HepG2 (cell line): ENCODE measurements around the gene MTSS2. TPM values are rescaled to one million over a fixed set of nuclear protein-coding genes. Genes with fewer than 3 reads are reported as not detected.

Experiments used
- ARNT2 ChIP-seq: sonication (generic); formaldehyde crosslinking; IDR thresholded peaks from 2 replicates; pipeline ENCODE4 v1.8.0; 2022; ENCODE audit warnings: mild to moderate bottlenecking, low read depth, missing genetic modification reagents, moderate library complexity
- ATAD3A ChIP-seq: sonication (generic); formaldehyde crosslinking; IDR thresholded peaks from 2 replicates; pipeline ENCODE4 v1.4.0; 2020; ENCODE audit warnings: missing genetic modification reagents
- CENPT ChIP-seq: sonication (generic); formaldehyde crosslinking; IDR thresholded peaks from 2 replicates; pipeline ENCODE4 v1.8.0; 2022; ENCODE audit warnings: low read depth, mild to moderate bottlenecking, moderate library complexity, missing genetic modification reagents
- ELF1 ChIP-seq: sonication (generic); formaldehyde crosslinking; IDR thresholded peaks from 2 replicates; pipeline ENCODE4 v1.4.0; 2020; ENCODE audit warnings: missing genetic modification reagents
- HHEX ChIP-seq: IDR thresholded peaks from 2 replicates; pipeline ENCODE4 v1.6.1; 2016; ENCODE audit warnings: control low read depth
- HNF4A ChIP-seq: sonication (generic); formaldehyde crosslinking; IDR thresholded peaks from 2 replicates; pipeline ENCODE4 v1.4.0; 2020; ENCODE audit warnings: missing genetic modification reagents
- HOXD1 ChIP-seq: sonication (generic); formaldehyde crosslinking; IDR thresholded peaks from 2 replicates; pipeline ENCODE4 v1.5.0; 2020; ENCODE audit warnings: missing genetic modification reagents
- MBD4 ChIP-seq: IDR thresholded peaks from 2 replicates; pipeline ENCODE4 v1.6.1; 2012; ENCODE audit warnings: low read length, inconsistent platforms, borderline replicate concordance
- NFYC ChIP-seq: IDR thresholded peaks from 2 replicates; pipeline ENCODE4 v1.6.1; 2016; ENCODE audit warnings: missing genetic modification reagents, missing compliant biosample characterization
- NR1H2 ChIP-seq: sonication (generic); formaldehyde crosslinking; IDR thresholded peaks from 2 replicates; pipeline ENCODE4 v1.8.1; 2022; ENCODE audit warnings: low read depth, missing genetic modification reagents, borderline replicate concordance
- PLRG1 ChIP-seq: fragments of 450-650 bp; conservative IDR thresholded peaks from 2 replicates; pipeline ENCODE4 v1.6.1; 2016
- SAFB2 ChIP-seq: sonication (generic); formaldehyde crosslinking; IDR thresholded peaks from 2 replicates; pipeline ENCODE4 v1.5.1; 2020; ENCODE audit warnings: missing genetic modification reagents, low read depth, mild to moderate bottlenecking, borderline replicate concordance
- SMAD3 ChIP-seq: sonication (generic); formaldehyde crosslinking; IDR thresholded peaks from 2 replicates; pipeline ENCODE4 v1.4.0; 2020; ENCODE audit warnings: missing genetic modification reagents
- STAT5B ChIP-seq: sonication (generic); formaldehyde crosslinking; IDR thresholded peaks from 2 replicates; pipeline ENCODE4 v1.4.0; 2020; ENCODE audit warnings: missing genetic modification reagents
- WIZ ChIP-seq: sonication (generic); formaldehyde crosslinking; IDR thresholded peaks from 2 replicates; pipeline ENCODE4 v1.5.1; 2020; ENCODE audit warnings: mild to moderate bottlenecking, missing genetic modification reagents
- ZBTB20 ChIP-seq: sonication (generic); formaldehyde crosslinking; IDR thresholded peaks from 2 replicates; pipeline ENCODE4 v1.8.1; 2023; ENCODE audit warnings: missing genetic modification reagents, low read depth, mild to moderate bottlenecking, borderline replicate concordance
- ZFP90 ChIP-seq: sonication (generic); formaldehyde crosslinking; IDR thresholded peaks from 2 replicates; pipeline ENCODE4 v1.8.0; 2022; ENCODE audit warnings: missing genetic modification reagents, mild to moderate bottlenecking, inconsistent platforms, borderline replicate concordance
- ZNF251 ChIP-seq: sonication (generic); formaldehyde crosslinking; IDR thresholded peaks from 2 replicates; pipeline ENCODE4 v1.9.0; 2021; ENCODE audit warnings: mild to moderate bottlenecking, missing genetic modification reagents
- ZNF451 ChIP-seq: sonication (generic); formaldehyde crosslinking; IDR thresholded peaks from 2 replicates; pipeline ENCODE4 v1.5.0; 2020; ENCODE audit warnings: mild to moderate bottlenecking, missing genetic modification reagents
- ZNF607 ChIP-seq: sonication (generic); formaldehyde crosslinking; IDR thresholded peaks from 2 replicates; pipeline ENCODE4 v1.5.1; 2020; ENCODE audit warnings: missing genetic modification reagents, mild to moderate bottlenecking, borderline replicate concordance
- ZNF768 ChIP-seq: sonication (generic); formaldehyde crosslinking; IDR thresholded peaks from 2 replicates; pipeline ENCODE4 v1.4.0; 2020; ENCODE audit warnings: missing genetic modification reagents
- ZNF772 ChIP-seq: sonication (generic); formaldehyde crosslinking; IDR thresholded peaks from 2 replicates; pipeline ENCODE4 v1.5.0; 2020; ENCODE audit warnings: mild to moderate bottlenecking, missing genetic modification reagents
- polyA plus RNA-seq, 8 experiments: library from polyadenylated mRNA; depleted of rRNA in 3 of 8; stranded (reverse) in 7 of 8; unstranded in 1 of 8; fragments of >200 nt; fragmentation: Illumina TruSeq in 4 of 8; extraction: Trizol in 4 of 8; gene quantifications; 2 replicates each; pipeline versions ENCODE4 v1.2.1 to v1.2.3, GENCODE V29; 2011 to 2016; ENCODE audit warnings: low read depth in 4 of 8, missing spikeins in 1 of 8, mixed read lengths in 1 of 8; ENCODE audit not compliant: insufficient read depth in 1 of 8
- total RNA-seq, 5 experiments: library from RNA; depleted of rRNA; stranded (reverse); fragments of >200 nt; fragmentation: Illumina TruSeq; extraction: Trizol; gene quantifications; 2 replicates each; pipeline ENCODE4 v1.2.3, GENCODE V29; 2016; ENCODE audit warnings: low read depth in 1 of 5
- TF ChIP-seq, protein P1 (sequence below): sonication (generic); formaldehyde crosslinking; IDR thresholded peaks from 2 replicates; pipeline ENCODE4 v1.4.0; 2020; ENCODE audit warnings: mild to moderate bottlenecking, missing genetic modification reagents
- TF ChIP-seq, protein P2 (sequence below): sonication (generic); formaldehyde crosslinking; IDR thresholded peaks from 2 replicates; pipeline ENCODE4 v1.5.0; 2020; ENCODE audit warnings: mild to moderate bottlenecking, missing genetic modification reagents, borderline replicate concordance

Gene MTSS2
- total and polyA plus RNA-seq, 2 of the 13 experiments (the other 11 are each of a cell fraction or from before 2014, with no cell fraction given), result 132 to 242 TPM

DNA sequence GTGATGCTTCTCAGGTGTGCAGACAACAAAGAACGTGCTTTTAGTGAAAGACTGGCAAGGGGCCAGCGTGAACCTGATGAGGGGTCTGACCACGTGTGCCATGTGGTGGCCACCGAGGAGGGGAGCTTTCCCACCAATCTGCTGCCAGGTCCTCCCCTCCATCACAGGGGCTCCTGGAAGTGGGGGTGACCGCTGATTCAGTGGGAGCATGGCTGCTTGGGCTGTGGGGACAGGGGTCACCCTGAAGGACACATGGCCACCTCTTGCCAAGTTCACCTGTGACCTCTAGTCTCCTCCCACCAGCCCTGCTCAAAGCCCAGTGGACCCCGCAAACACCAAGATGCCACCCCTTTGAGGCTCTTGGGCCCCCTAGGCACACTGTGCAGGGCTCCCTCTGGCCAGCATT lies 37.9 kb upstream of the MTSS2 start (continued):
- TF ChIP-seq STAT5B (CRISPR knock-in tag) (no peak), PLRG1 (no peak), ZNF251 (CRISPR knock-in tag) (no peak), HNF4A (no peak), ZNF768 (CRISPR knock-in tag) (peak; percentile 7; the same call in 1 of the 2 replicates), ZNF451 (CRISPR knock-in tag) (no peak; the same call in 1 of the 2 replicates), ZFP90 (peak; percentile 58; the same call in 1 of the 2 replicates), SMAD3 (CRISPR knock-in tag) (no peak), CENPT (CRISPR knock-in tag) (peak; percentile 49; the same call in 1 of the 2 replicates), NR1H2 (no peak), ELF1 (no peak), MBD4 (no peak), ARNT2 (CRISPR knock-in tag) (0 out of 2 replicates have a peak, but pooled peaks have one; percentile 38), WIZ (CRISPR knock-in tag) (no peak), SAFB2 (no peak), NFYC (no peak), ZNF772 (CRISPR knock-in tag) (0 out of 2 replicates have a peak, but pooled peaks have one; percentile 28), HOXD1 (CRISPR knock-in tag) (peak; percentile 60; the same call in 1 of the 2 replicates), ATAD3A (0 out of 2 replicates have a peak, but pooled peaks have one; percentile 14), HHEX (CRISPR knock-in tag) (no peak), ZBTB20 (no peak), ZNF607 (CRISPR knock-in tag) (0 out of 2 replicates have a peak, but pooled peaks have one; percentile 2)
- TF ChIP-seq, protein P1, sequence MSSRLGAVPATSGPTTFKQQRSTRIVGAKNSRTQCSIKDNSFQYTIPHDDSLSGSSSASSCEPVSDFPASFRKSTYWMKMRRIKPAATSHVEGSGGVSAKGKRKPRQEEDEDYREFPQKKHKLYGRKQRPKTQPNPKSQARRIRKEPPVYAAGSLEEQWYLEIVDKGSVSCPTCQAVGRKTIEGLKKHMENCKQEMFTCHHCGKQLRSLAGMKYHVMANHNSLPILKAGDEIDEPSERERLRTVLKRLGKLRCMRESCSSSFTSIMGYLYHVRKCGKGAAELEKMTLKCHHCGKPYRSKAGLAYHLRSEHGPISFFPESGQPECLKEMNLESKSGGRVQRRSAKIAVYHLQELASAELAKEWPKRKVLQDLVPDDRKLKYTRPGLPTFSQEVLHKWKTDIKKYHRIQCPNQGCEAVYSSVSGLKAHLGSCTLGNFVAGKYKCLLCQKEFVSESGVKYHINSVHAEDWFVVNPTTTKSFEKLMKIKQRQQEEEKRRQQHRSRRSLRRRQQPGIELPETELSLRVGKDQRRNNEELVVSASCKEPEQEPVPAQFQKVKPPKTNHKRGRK (CRISPR knock-in tag), result no peak
- TF ChIP-seq, protein P2, sequence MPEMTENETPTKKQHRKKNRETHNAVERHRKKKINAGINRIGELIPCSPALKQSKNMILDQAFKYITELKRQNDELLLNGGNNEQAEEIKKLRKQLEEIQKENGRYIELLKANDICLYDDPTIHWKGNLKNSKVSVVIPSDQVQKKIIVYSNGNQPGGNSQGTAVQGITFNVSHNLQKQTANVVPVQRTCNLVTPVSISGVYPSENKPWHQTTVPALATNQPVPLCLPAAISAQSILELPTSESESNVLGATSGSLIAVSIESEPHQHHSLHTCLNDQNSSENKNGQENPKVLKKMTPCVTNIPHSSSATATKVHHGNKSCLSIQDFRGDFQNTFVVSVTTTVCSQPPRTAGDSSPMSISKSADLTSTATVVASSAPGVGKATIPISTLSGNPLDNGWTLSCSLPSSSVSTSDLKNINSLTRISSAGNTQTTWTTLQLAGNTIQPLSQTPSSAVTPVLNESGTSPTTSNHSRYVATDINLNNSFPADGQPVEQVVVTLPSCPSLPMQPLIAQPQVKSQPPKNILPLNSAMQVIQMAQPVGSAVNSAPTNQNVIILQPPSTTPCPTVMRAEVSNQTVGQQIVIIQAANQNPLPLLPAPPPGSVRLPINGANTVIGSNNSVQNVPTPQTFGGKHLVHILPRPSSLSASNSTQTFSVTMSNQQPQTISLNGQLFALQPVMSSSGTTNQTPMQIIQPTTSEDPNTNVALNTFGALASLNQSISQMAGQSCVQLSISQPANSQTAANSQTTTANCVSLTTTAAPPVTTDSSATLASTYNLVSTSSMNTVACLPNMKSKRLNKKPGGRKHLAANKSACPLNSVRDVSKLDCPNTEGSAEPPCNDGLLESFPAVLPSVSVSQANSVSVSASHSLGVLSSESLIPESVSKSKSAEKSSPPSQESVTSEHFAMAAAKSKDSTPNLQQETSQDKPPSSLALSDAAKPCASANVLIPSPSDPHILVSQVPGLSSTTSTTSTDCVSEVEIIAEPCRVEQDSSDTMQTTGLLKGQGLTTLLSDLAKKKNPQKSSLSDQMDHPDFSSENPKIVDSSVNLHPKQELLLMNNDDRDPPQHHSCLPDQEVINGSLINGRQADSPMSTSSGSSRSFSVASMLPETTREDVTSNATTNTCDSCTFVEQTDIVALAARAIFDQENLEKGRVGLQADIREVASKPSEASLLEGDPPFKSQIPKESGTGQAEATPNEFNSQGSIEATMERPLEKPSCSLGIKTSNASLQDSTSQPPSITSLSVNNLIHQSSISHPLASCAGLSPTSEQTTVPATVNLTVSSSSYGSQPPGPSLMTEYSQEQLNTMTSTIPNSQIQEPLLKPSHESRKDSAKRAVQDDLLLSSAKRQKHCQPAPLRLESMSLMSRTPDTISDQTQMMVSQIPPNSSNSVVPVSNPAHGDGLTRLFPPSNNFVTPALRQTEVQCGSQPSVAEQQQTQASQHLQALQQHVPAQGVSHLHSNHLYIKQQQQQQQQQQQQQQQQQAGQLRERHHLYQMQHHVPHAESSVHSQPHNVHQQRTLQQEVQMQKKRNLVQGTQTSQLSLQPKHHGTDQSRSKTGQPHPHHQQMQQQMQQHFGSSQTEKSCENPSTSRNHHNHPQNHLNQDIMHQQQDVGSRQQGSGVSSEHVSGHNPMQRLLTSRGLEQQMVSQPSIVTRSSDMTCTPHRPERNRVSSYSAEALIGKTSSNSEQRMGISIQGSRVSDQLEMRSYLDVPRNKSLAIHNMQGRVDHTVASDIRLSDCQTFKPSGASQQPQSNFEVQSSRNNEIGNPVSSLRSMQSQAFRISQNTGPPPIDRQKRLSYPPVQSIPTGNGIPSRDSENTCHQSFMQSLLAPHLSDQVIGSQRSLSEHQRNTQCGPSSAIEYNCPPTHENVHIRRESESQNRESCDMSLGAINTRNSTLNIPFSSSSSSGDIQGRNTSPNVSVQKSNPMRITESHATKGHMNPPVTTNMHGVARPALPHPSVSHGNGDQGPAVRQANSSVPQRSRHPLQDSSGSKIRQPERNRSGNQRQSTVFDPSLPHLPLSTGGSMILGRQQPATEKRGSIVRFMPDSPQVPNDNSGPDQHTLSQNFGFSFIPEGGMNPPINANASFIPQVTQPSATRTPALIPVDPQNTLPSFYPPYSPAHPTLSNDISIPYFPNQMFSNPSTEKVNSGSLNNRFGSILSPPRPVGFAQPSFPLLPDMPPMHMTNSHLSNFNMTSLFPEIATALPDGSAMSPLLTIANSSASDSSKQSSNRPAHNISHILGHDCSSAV (CRISPR knock-in tag), result 0 out of 2 replicates have a peak, but pooled peaks have one; percentile 28
